ENCODE measurements around the gene LCAT. TPM values are rescaled to one million over a fixed set of nuclear protein-coding genes. Genes with fewer than 3 reads are reported as not detected.

LCAT gene
- total RNA-seq, 1 experiment from 2014 or later = 17.8 TPM

- peak overlapping the region; percentile 51; the same call in 1 of the 2 replicates for H3K14ac ChIP-seq (ENCODE audit: insufficient read depth, low read length)
- H2BK120ac ChIP-seq (ENCODE audit: low read depth, low read length, poor library complexity, severe bottlenecking) = no peak overlapping the region
- H2BK15ac ChIP-seq (ENCODE audit: low read depth, low read length) = no peak overlapping the region
- Mint-ChIP-seq H3K9me3 (no peaks in the 10 kb centered on the region; a peak in 1 of 5 replicates), H3K4me1 (peaks cover 37 to 42% of the 10 kb centered on the region in 2 experiments), H3K4me3 (peak overlapping the region in 1 of 2 experiments; percentile 93; a peak in 2 of 5 replicates), H3K27me3 (ENCODE audit: low read depth) (peaks cover 2% of the 10 kb centered on the region), H3K36me3 (ENCODE audit: insufficient read depth in 1 of 3, low read depth in 3 of 3) (peaks cover 5 to 37% (median 23%) of the 10 kb centered on the region in 3 experiments), H3K27ac (peak overlapping the region in 1 of 3 experiments; percentile 93; a peak in 4 of 7 replicates)
- no peak overlapping the region for H4K5ac ChIP-seq (ENCODE audit: insufficient read length, low read depth, low read length)
- peaks cover 4% of the 10 kb centered on the region for H3K79me1 ChIP-seq (ENCODE audit: insufficient read depth, low read depth, low read length, poor library complexity, severe bottlenecking)
- TF ChIP-seq CTCF (conservative IDR thresholded peaks at IDR 0.05) = no peak
- H3K4me1 ChIP-seq (ENCODE audit: insufficient read depth, low read length) = peaks cover 5% of the 10 kb centered on the region; the same call in 1 of the 2 replicates
- WGBS (ENCODE audit: extremely low coverage, insufficient read length, low lambda C conversion rate) = no CpG with 5 or more reads among the region's 11 CpGs
- peak overlapping the region; percentile 66 for H3K4me2 ChIP-seq (ENCODE audit: insufficient read depth, insufficient read length, low read length)
- H2AFZ ChIP-seq (ENCODE audit: low read length) = no peak overlapping the region
- H2BK12ac ChIP-seq (ENCODE audit: insufficient read length, low read depth, low read length) = no peak overlapping the region
- H3T11ph ChIP-seq (ENCODE audit: low read length) = no peak overlapping the region
- no peak overlapping the region for H4K91ac ChIP-seq (ENCODE audit: insufficient read length, low read depth, low read length)
- H3K27me3 ChIP-seq (ENCODE audit: insufficient read depth, low read length) = no peaks in the 10 kb centered on the region
- H3K9ac ChIP-seq (ENCODE audit: extremely low read depth, insufficient read length, low read length) = no peak overlapping the region
- no peak overlapping the region for H3K23ac ChIP-seq (ENCODE audit: insufficient read length, low read depth, low read length)
- H2AK5ac ChIP-seq (ENCODE audit: insufficient read length, low read length) = no peak overlapping the region
- no peak for DNase-seq
- no peak overlapping the region for H3K56ac ChIP-seq (ENCODE audit: insufficient read length, low read depth, low read length)
- peaks cover 3% of the 10 kb centered on the region for H3K23me2 ChIP-seq (ENCODE audit: insufficient read length, low read depth, low read length, poor library complexity, severe bottlenecking)
- H2BK5ac ChIP-seq (ENCODE audit: insufficient read length, low read length) = no peak overlapping the region
- no peak overlapping the region for H3K27ac ChIP-seq (ENCODE audit: insufficient read length, low read depth, low read length)
- H4K8ac ChIP-seq (replicated peaks; ENCODE audit: insufficient read length, low read depth, low read length) = no peak overlapping the region
- H3K4ac ChIP-seq (ENCODE audit: low read depth, low read length) = no peak overlapping the region
- H2BK20ac ChIP-seq (ENCODE audit: low read depth, low read length, poor library complexity, severe bottlenecking) = no peak overlapping the region
- no peak overlapping the region for H3K18ac ChIP-seq (ENCODE audit: insufficient read length, low read depth, low read length)
- no peaks in the 10 kb centered on the region for H3K9me3 ChIP-seq (ENCODE audit: control insufficient read depth, low read depth, low read length)
- H4K20me1 ChIP-seq (ENCODE audit: control insufficient read depth, insufficient read depth, insufficient read length) = peaks cover 3% of the 10 kb centered on the region
- no peaks in the 10 kb centered on the region; the same call in 1 of the 2 replicates for H3K79me2 ChIP-seq (ENCODE audit: insufficient read depth, low read length)
Observed at GRCh38 chr16:67965668-67966548, 22.0 kb upstream of the LCAT start.

All from H9 (cell line).